CD14-positive monocyte (primary cell): ENCODE results near the gene MAML3. TPM values are rescaled to one million over a fixed set of nuclear protein-coding genes. Genes with fewer than 3 reads are reported as not detected.

ENCODE experiments used
- DNase-seq, 3 donors: peaks; one replicate each; pipeline ENCODE4 v3.0.0-alpha.2; 2011 to 2022
- H2AFZ ChIP-seq: 2 replicates; pipeline ENCODE4 v1.6.0; 2012; ENCODE audit warnings: mild to moderate bottlenecking, low read depth, low read length, inconsistent platforms; ENCODE audit not compliant: insufficient read depth, poor library complexity, severe bottlenecking
- H3K27ac ChIP-seq, 2 donors: 1 replicate in 1 of 2; 2 replicates in 1 of 2; pipeline ENCODE4 v1.5.1; 2012 to 2013; ENCODE audit warnings: low read length in 2 of 2, control low read depth in 1 of 2, inconsistent platforms in 1 of 2, low read depth in 1 of 2, mild to moderate bottlenecking in 1 of 2
- H3K27me3 ChIP-seq, 2 donors: one replicate each; pipeline versions ENCODE4 v1.6.0 to v1.6.1; 2011 to 2013; ENCODE audit warnings: low read length in 2 of 2; ENCODE audit not compliant: control insufficient read depth in 2 of 2, insufficient read depth in 2 of 2
- H3K36me3 ChIP-seq, 2 donors: replicated peaks in 1 of 2; 1 replicate in 1 of 2; 2 replicates in 1 of 2; pipeline versions ENCODE4 v1.5.1 to v1.6.1; 2012 to 2013; ENCODE audit warnings: low read length in 2 of 2, control low read depth in 1 of 2, inconsistent platforms in 1 of 2, mild to moderate bottlenecking in 1 of 2; ENCODE audit not compliant: insufficient read depth in 2 of 2, control insufficient read depth in 1 of 2
- H3K4me1 ChIP-seq, 2 donors: 1 replicate in 1 of 2; 2 replicates in 1 of 2; pipeline versions ENCODE4 v1.5.1 to v1.6.1; 2012 to 2013; ENCODE audit warnings: low read length in 2 of 2, control low read depth in 1 of 2, inconsistent platforms in 1 of 2, mild to moderate bottlenecking in 1 of 2, moderate library complexity in 1 of 2; ENCODE audit not compliant: insufficient read depth in 2 of 2, control insufficient read depth in 1 of 2
- H3K4me2 ChIP-seq: replicated peaks from 2 replicates; pipeline ENCODE3; 2012; ENCODE audit warnings: low read length, moderate library complexity, mild to moderate bottlenecking; ENCODE audit not compliant: poor library complexity, severe bottlenecking; ENCODE audit errors: extremely low read depth
- H3K4me3 ChIP-seq, 3 experiments: fragments of 200-600 bp in 1 of 3; sonication (generic) in 1 of 3; replicated peaks in 1 of 3; 1 replicate in 2 of 3; 2 replicates in 1 of 3; pipeline ENCODE4 v1.5.1; 2011 to 2013; ENCODE audit warnings: low read length in 3 of 3, mild to moderate bottlenecking in 3 of 3, control low read depth in 2 of 3, low read depth in 2 of 3, inconsistent platforms in 1 of 3, moderate library complexity in 1 of 3
- H3K79me2 ChIP-seq: 2 replicates; pipeline ENCODE4 v1.6.0; 2012; ENCODE audit warnings: mild to moderate bottlenecking, control low read depth, inconsistent platforms, low read length, moderate library complexity; ENCODE audit not compliant: insufficient read depth
- H3K9ac ChIP-seq: 2 replicates; pipeline ENCODE4 v1.6.0; 2017; ENCODE audit warnings: low read length, mild to moderate bottlenecking; ENCODE audit not compliant: insufficient read depth, poor library complexity, severe bottlenecking
- H3K9me3 ChIP-seq, 2 donors: replicated peaks in 1 of 2; 1 replicate in 1 of 2; 2 replicates in 1 of 2; pipeline versions ENCODE4 v1.5.1 to v1.6.1; 2012 to 2013; ENCODE audit warnings: low read length in 2 of 2, control low read depth in 1 of 2; ENCODE audit not compliant: control insufficient read depth in 1 of 2, insufficient read depth in 1 of 2
- H4K20me1 ChIP-seq: 2 replicates; pipeline ENCODE4 v1.6.0; 2012; ENCODE audit warnings: mild to moderate bottlenecking, low read length, control low read depth, moderate library complexity; ENCODE audit not compliant: insufficient read depth
- H3K27ac Mint-ChIP-seq, 7 donors: one replicate each; pipeline ENCODE4 v1.8.0; 2020; ENCODE audit warnings: mild to moderate bottlenecking in 7 of 7, mixed read lengths in 7 of 7, moderate library complexity in 6 of 7, inconsistent platforms in 2 of 7
- H3K27me3 Mint-ChIP-seq, 3 donors: one replicate each; pipeline ENCODE4 v1.8.0; 2021 to 2022; ENCODE audit warnings: low read depth in 3 of 3, mild to moderate bottlenecking in 3 of 3, mixed read lengths in 3 of 3, moderate library complexity in 3 of 3, inconsistent platforms in 1 of 3
- H3K36me3 Mint-ChIP-seq, 2 donors: one replicate each; pipeline ENCODE4 v1.8.0; 2020; ENCODE audit warnings: mixed read lengths in 2 of 2, inconsistent platforms in 1 of 2, mild to moderate bottlenecking in 1 of 2
- H3K4me1 Mint-ChIP-seq: one replicate; pipeline ENCODE4 v1.8.0; 2020; ENCODE audit warnings: mild to moderate bottlenecking, mixed read lengths
- H3K4me3 Mint-ChIP-seq, 2 donors: one replicate each; pipeline ENCODE4 v1.8.0; 2020; ENCODE audit warnings: mild to moderate bottlenecking in 2 of 2, mixed read lengths in 2 of 2, moderate library complexity in 1 of 2
- H3K9me3 Mint-ChIP-seq, 7 donors: one replicate each; pipeline ENCODE4 v1.8.0; 2020 to 2022; ENCODE audit warnings: mixed read lengths in 7 of 7, mild to moderate bottlenecking in 6 of 7, moderate library complexity in 6 of 7, inconsistent platforms in 2 of 7
- WGBS: methylation state at CpG from one replicate; pipeline ENCODE4 v1.1.5; 2013; ENCODE audit warnings: missing lambda C conversion rate; ENCODE audit not compliant: insufficient coverage; 5-methylcytosine and 5-hydroxymethylcytosine counted together
- intact Hi-C, 2 donors: fragments of 100-400 bp; cut with micrococcal nuclease; formaldehyde crosslinking; loops; one replicate each; pipeline versions ENCODE4 v1.15.0 to v1.15.1; 2023
- polyA plus RNA-seq, 3 donors: library from polyadenylated mRNA; depleted of rRNA in 1 of 3; unstranded in 2 of 3; stranded (reverse) in 1 of 3; fragments of 300-500 nt in 2 of 3; fragments of >200 nt in 1 of 3; fragmentation: Illumina TruSeq in 2 of 3; gene quantifications; 1 replicate in 2 of 3; 2 replicates in 1 of 3; pipeline ENCODE4 v1.2.3, GENCODE V29; 2012 to 2021
- TF ChIP-seq, protein P1 (sequence below): fragments of 200-600 bp; IDR thresholded peaks from one replicate; pipeline ENCODE4 v1.8.0; 2022; ENCODE audit warnings: antibody characterized with exemption, mild to moderate bottlenecking

Gene MAML3
- polyA plus RNA-seq, 3 donors: 1.5 to 6.5 (median 2.3) TPM

DNA sequence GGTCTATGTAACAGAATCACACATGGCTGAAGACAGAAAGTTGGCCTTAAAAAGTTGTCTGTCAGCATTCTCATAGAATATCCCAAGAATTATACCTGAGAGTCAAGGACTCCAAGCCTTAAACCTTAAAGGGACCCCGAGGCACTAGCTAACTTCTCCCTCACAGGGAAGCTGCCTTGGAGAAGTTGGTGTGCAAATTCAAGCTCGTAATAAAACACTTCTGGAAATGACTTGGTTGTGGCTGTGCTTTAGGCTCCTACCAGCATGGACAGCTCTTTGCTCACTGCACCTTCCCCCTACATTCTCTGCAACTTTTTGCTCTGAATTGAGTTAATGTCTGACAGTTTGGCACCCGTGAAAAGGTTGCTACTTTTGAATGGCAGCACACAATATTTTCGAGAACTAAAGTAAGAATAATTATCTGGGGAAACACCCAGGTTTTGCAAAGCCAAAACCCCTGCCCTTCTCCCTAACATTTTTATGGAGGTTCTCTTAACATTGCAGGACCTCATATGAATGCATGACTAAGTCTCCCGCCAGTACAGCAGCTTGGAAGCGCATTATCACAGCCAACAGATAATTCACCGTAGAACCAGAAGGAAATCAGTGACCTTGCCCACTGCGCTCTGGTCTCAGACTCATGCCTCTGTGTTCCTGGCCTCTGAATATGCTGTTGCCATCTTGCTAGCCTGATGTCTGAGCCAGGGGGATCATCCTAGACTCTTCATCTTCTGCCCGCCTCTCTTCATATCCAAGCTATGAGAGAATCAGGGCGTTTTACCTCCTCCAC lies 397.4 kb downstream of the MAML3 start:
- DNase-seq: no peak
- no peak overlapping the region for H2AFZ ChIP-seq
- peaks cover 3 to 6% of the 10 kb centered on the region in 2 donors for H3K36me3 Mint-ChIP-seq
- H3K9me3 ChIP-seq: no peaks in the 10 kb centered on the region
- H3K4me1 ChIP-seq: no peaks in the 10 kb centered on the region
- H3K27ac Mint-ChIP-seq: peak overlapping the region in 3 of 7 donors; percentile 38 to 68 (median 58)
- TF ChIP-seq, protein P1, sequence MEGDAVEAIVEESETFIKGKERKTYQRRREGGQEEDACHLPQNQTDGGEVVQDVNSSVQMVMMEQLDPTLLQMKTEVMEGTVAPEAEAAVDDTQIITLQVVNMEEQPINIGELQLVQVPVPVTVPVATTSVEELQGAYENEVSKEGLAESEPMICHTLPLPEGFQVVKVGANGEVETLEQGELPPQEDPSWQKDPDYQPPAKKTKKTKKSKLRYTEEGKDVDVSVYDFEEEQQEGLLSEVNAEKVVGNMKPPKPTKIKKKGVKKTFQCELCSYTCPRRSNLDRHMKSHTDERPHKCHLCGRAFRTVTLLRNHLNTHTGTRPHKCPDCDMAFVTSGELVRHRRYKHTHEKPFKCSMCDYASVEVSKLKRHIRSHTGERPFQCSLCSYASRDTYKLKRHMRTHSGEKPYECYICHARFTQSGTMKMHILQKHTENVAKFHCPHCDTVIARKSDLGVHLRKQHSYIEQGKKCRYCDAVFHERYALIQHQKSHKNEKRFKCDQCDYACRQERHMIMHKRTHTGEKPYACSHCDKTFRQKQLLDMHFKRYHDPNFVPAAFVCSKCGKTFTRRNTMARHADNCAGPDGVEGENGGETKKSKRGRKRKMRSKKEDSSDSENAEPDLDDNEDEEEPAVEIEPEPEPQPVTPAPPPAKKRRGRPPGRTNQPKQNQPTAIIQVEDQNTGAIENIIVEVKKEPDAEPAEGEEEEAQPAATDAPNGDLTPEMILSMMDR: no peak
- intact Hi-C loops: no loop called here
- H3K9me3 Mint-ChIP-seq: no peaks in the 10 kb centered on the region
- no peak overlapping the region for H3K4me2 ChIP-seq
- peaks cover 0 to 2% (median 0%) of the 10 kb centered on the region in 3 donors for H3K27me3 Mint-ChIP-seq
- H3K27ac ChIP-seq: no peak overlapping the region
- peaks cover 3% of the 10 kb centered on the region for H3K79me2 ChIP-seq
- no peak overlapping the region for H3K9ac ChIP-seq
- H3K27me3 ChIP-seq: no peaks in the 10 kb centered on the region
- H3K4me3 ChIP-seq: no peak overlapping the region
- H3K4me1 Mint-ChIP-seq: peaks cover 8% of the 10 kb centered on the region
- H3K36me3 ChIP-seq: no peaks in the 10 kb centered on the region
- 99% methylated on average over 6 of the region's 10 CpGs for WGBS
- no peak overlapping the region for H3K4me3 Mint-ChIP-seq
- H4K20me1 ChIP-seq: peaks cover 20% of the 10 kb centered on the region

GRCh38 chr4:139754938-139755337 lies 399.0 kb downstream of the MAML3 start:
- no peak overlapping the region for H3K27ac Mint-ChIP-seq
- no peak overlapping the region for H3K9ac ChIP-seq
- H3K27ac ChIP-seq: no peak overlapping the region
- H3K9me3 Mint-ChIP-seq: no peaks in the 10 kb centered on the region
- no peaks in the 10 kb centered on the region for H3K4me1 ChIP-seq
- 88% methylated on average over 11 of the region's 12 CpGs for WGBS
- H4K20me1 ChIP-seq: peaks cover 19% of the 10 kb centered on the region
- H3K9me3 ChIP-seq: no peaks in the 10 kb centered on the region
- peaks cover 3% of the 10 kb centered on the region for H3K79me2 ChIP-seq
- H3K36me3 Mint-ChIP-seq: peaks cover 2 to 5% of the 10 kb centered on the region in 2 donors
- TF ChIP-seq, protein P1: no peak
- DNase-seq: no peak
- H3K36me3 ChIP-seq: no peaks in the 10 kb centered on the region
- H3K27me3 ChIP-seq: no peaks in the 10 kb centered on the region
- H2AFZ ChIP-seq: no peak overlapping the region
- H3K27me3 Mint-ChIP-seq: peaks cover 0 to 2% (median 0%) of the 10 kb centered on the region in 3 donors
- no peak overlapping the region for H3K4me3 Mint-ChIP-seq
- intact Hi-C loops: no loop called here
- H3K4me2 ChIP-seq: no peak overlapping the region
- H3K4me3 ChIP-seq: no peak overlapping the region
- H3K4me1 Mint-ChIP-seq: peaks cover 3% of the 10 kb centered on the region
